ENCODE data around the gene UBAP1.
"Not testable (repeated sequence)": the region's sequence is repeated elsewhere in the genome, so short reads cannot be mapped to it uniquely, and the experiment has no call there.

The UBAP1 gene

GRCh38 chr9:34185778-34186551 is 7.1 kb downstream of the UBAP1 start:
- H3K9ac ChIP-seq (ENCODE audit: low read length in 2 of 2) = no peak overlapping the region
- H3K4me1 ChIP-seq (ENCODE audit: control insufficient read depth, insufficient read depth, low read length) = peaks cover 8% of the 10 kb centered on the region
- H3K27me3 ChIP-seq (ENCODE audit: control insufficient read depth in 1 of 2, insufficient read depth in 2 of 2, low read length in 2 of 2) = no peaks in the 10 kb centered on the region
- H3K36me3 ChIP-seq (ENCODE audit: control insufficient read depth in 2 of 2, insufficient read depth in 2 of 2, low read length in 2 of 2) = peaks cover 3 to 5% of the 10 kb centered on the region in 2 donors
- no peak overlapping the region for H3K27ac ChIP-seq (ENCODE audit: low read length)
- H3K4me3 ChIP-seq (ENCODE audit: low read length in 2 of 2) = no peak overlapping the region
- no peaks in the 10 kb centered on the region for H3K9me3 ChIP-seq (ENCODE audit: control insufficient read depth in 2 of 2, low read length in 2 of 2)

- H3K36me3 ChIP-seq (ENCODE audit: control insufficient read depth in 2 of 2, insufficient read depth in 2 of 2, low read length in 2 of 2) = peaks cover 3 to 5% of the 10 kb centered on the region in 2 donors
- peaks cover 13% of the 10 kb centered on the region for H3K4me1 ChIP-seq (ENCODE audit: control insufficient read depth, insufficient read depth, low read length)
- H3K4me3 ChIP-seq (ENCODE audit: low read length in 2 of 2) = no peak overlapping the region
- no peaks in the 10 kb centered on the region for H3K9me3 ChIP-seq (ENCODE audit: control insufficient read depth in 2 of 2, low read length in 2 of 2)
- H3K27me3 ChIP-seq (ENCODE audit: control insufficient read depth in 1 of 2, insufficient read depth in 2 of 2, low read length in 2 of 2) = no peaks in the 10 kb centered on the region
- H3K27ac ChIP-seq (ENCODE audit: low read length) = no peak overlapping the region
- H3K9ac ChIP-seq (ENCODE audit: low read length in 2 of 2) = no peak overlapping the region
These were observed 9.0 kb downstream of the UBAP1 start for GRCh38 chr9:34187891-34188240.

- Histone ChIP-seq H3K27me3 (ENCODE audit: control insufficient read depth in 1 of 2, insufficient read depth in 2 of 2, low read length in 2 of 2) (no peaks in the 10 kb centered on the region), H3K36me3 (ENCODE audit: control insufficient read depth in 2 of 2, insufficient read depth in 2 of 2, low read length in 2 of 2) (no peaks in the 10 kb centered on the region), H3K4me1 (ENCODE audit: control insufficient read depth, insufficient read depth, low read length) (peaks cover 7% of the 10 kb centered on the region), H3K9me3 (ENCODE audit: control insufficient read depth in 2 of 2, low read length in 2 of 2) (no peaks in the 10 kb centered on the region), H3K4me3 (ENCODE audit: low read length in 2 of 2) (no peak overlapping the region), H3K9ac (ENCODE audit: low read length in 2 of 2) (no peak overlapping the region), H3K27ac (ENCODE audit: low read length) (no peak overlapping the region)
These were observed 12.4 kb downstream of the UBAP1 start for GRCh38 chr9:34190996-34191892.

GRCh38 chr9:34195143-34195542 is 16.3 kb downstream of the UBAP1 start:
- no peaks in the 10 kb centered on the region for H3K27me3 ChIP-seq (ENCODE audit: control insufficient read depth in 1 of 2, insufficient read depth in 2 of 2, low read length in 2 of 2)
- no peaks in the 10 kb centered on the region for H3K9me3 ChIP-seq (ENCODE audit: control insufficient read depth in 2 of 2, low read length in 2 of 2)
- no peak overlapping the region for H3K4me3 ChIP-seq (ENCODE audit: low read length in 2 of 2)
- H3K27ac ChIP-seq (ENCODE audit: low read length) = no peak overlapping the region
- H3K9ac ChIP-seq (ENCODE audit: low read length in 2 of 2) = no peak overlapping the region
- peaks cover 0 to 3% of the 10 kb centered on the region in 2 donors for H3K36me3 ChIP-seq (ENCODE audit: control insufficient read depth in 2 of 2, insufficient read depth in 2 of 2, low read length in 2 of 2)
- peaks cover 13% of the 10 kb centered on the region for H3K4me1 ChIP-seq (ENCODE audit: control insufficient read depth, insufficient read depth, low read length)

- H3K36me3 ChIP-seq (ENCODE audit: control insufficient read depth in 2 of 2, insufficient read depth in 2 of 2, low read length in 2 of 2); H3K9me3 ChIP-seq (ENCODE audit: control insufficient read depth in 2 of 2, low read length in 2 of 2); H3K4me3 ChIP-seq (ENCODE audit: low read length in 2 of 2); H3K27me3 ChIP-seq (ENCODE audit: control insufficient read depth in 1 of 2, insufficient read depth in 2 of 2, low read length in 2 of 2); H3K27ac ChIP-seq (ENCODE audit: low read length); H3K9ac ChIP-seq (ENCODE audit: low read length in 2 of 2); H3K4me1 ChIP-seq (ENCODE audit: control insufficient read depth, insufficient read depth, low read length): not testable (repeated sequence)
These were observed 18.4 kb downstream of the UBAP1 start for GRCh38 chr9:34197286-34197685.

- H3K4me3 ChIP-seq (ENCODE audit: low read length in 2 of 2) = no peak overlapping the region
- H3K27me3 ChIP-seq (ENCODE audit: control insufficient read depth in 1 of 2, insufficient read depth in 2 of 2, low read length in 2 of 2) = no peaks in the 10 kb centered on the region
- peaks cover 6 to 8% of the 10 kb centered on the region in 2 donors for H3K36me3 ChIP-seq (ENCODE audit: control insufficient read depth in 2 of 2, insufficient read depth in 2 of 2, low read length in 2 of 2)
- no peak overlapping the region for H3K9ac ChIP-seq (ENCODE audit: low read length in 2 of 2)
- no peaks in the 10 kb centered on the region for H3K9me3 ChIP-seq (ENCODE audit: control insufficient read depth in 2 of 2, low read length in 2 of 2)
- H3K27ac ChIP-seq (ENCODE audit: low read length) = no peak overlapping the region
- peaks cover 7% of the 10 kb centered on the region for H3K4me1 ChIP-seq (ENCODE audit: control insufficient read depth, insufficient read depth, low read length)
These were observed 19.2 kb downstream of the UBAP1 start for GRCh38 chr9:34197756-34198711.

GRCh38 chr9:34200092-34200491 is 21.2 kb downstream of the UBAP1 start:
- no peak overlapping the region for H3K4me3 ChIP-seq (ENCODE audit: low read length in 2 of 2)
- H3K9ac ChIP-seq (ENCODE audit: low read length in 2 of 2) = no peak overlapping the region
- no peak overlapping the region for H3K27ac ChIP-seq (ENCODE audit: low read length)
- H3K36me3 ChIP-seq (ENCODE audit: control insufficient read depth in 2 of 2, insufficient read depth in 2 of 2, low read length in 2 of 2) = peaks cover 6 to 8% of the 10 kb centered on the region in 2 donors
- no peaks in the 10 kb centered on the region for H3K9me3 ChIP-seq (ENCODE audit: control insufficient read depth in 2 of 2, low read length in 2 of 2)
- no peaks in the 10 kb centered on the region for H3K27me3 ChIP-seq (ENCODE audit: control insufficient read depth in 1 of 2, insufficient read depth in 2 of 2, low read length in 2 of 2)
- H3K4me1 ChIP-seq (ENCODE audit: control insufficient read depth, insufficient read depth, low read length) = peaks cover 10% of the 10 kb centered on the region

GRCh38 chr9:34203275-34203991 is 24.6 kb downstream of the UBAP1 start:
- peaks cover 6% of the 10 kb centered on the region for H3K4me1 ChIP-seq (ENCODE audit: control insufficient read depth, insufficient read depth, low read length)
- H3K27me3 ChIP-seq (ENCODE audit: control insufficient read depth in 1 of 2, insufficient read depth in 2 of 2, low read length in 2 of 2) = no peaks in the 10 kb centered on the region
- H3K4me3 ChIP-seq (ENCODE audit: low read length in 2 of 2) = no peak overlapping the region
- H3K9me3 ChIP-seq (ENCODE audit: control insufficient read depth in 2 of 2, low read length in 2 of 2) = no peaks in the 10 kb centered on the region
- peaks cover 3 to 8% of the 10 kb centered on the region in 2 donors for H3K36me3 ChIP-seq (ENCODE audit: control insufficient read depth in 2 of 2, insufficient read depth in 2 of 2, low read length in 2 of 2)
- no peak overlapping the region for H3K9ac ChIP-seq (ENCODE audit: low read length in 2 of 2)
- H3K27ac ChIP-seq (ENCODE audit: low read length) = no peak overlapping the region

GRCh38 chr9:34203992-34204635 is 25.3 kb downstream of the UBAP1 start:
- H3K36me3 ChIP-seq (ENCODE audit: control insufficient read depth in 2 of 2, insufficient read depth in 2 of 2, low read length in 2 of 2) = peaks cover 3 to 8% of the 10 kb centered on the region in 2 donors
- H3K9ac ChIP-seq (ENCODE audit: low read length in 2 of 2) = no peak overlapping the region
- H3K4me3 ChIP-seq (ENCODE audit: low read length in 2 of 2) = no peak overlapping the region
- no peaks in the 10 kb centered on the region for H3K9me3 ChIP-seq (ENCODE audit: control insufficient read depth in 2 of 2, low read length in 2 of 2)
- peaks cover 3% of the 10 kb centered on the region for H3K4me1 ChIP-seq (ENCODE audit: control insufficient read depth, insufficient read depth, low read length)
- H3K27me3 ChIP-seq (ENCODE audit: control insufficient read depth in 1 of 2, insufficient read depth in 2 of 2, low read length in 2 of 2) = no peaks in the 10 kb centered on the region
- H3K27ac ChIP-seq (ENCODE audit: low read length) = no peak overlapping the region
